HepG2 (cell line): ENCODE results near the gene HTR6. TPM values are rescaled to one million over a fixed set of nuclear protein-coding genes. Genes with fewer than 3 reads are reported as not detected.

Experiments used
- ATAC-seq: fragments of 200-7000 bp; cut with Tn5 transposase; 3 replicates; pipeline ENCODE4 v1.9.1; 2020; ENCODE audit warnings: mild to moderate bottlenecking, moderate library complexity
- BruUV-seq: library from RNA; stranded (reverse); fragments of 400-500 nt; replicated peaks from 2 replicates; lab custom pipeline; 2021; lab: Mats Ljungman, UMichigan
- CTCF ChIA-PET: fragments of 300-600 bp; formaldehyde crosslinking; extraction: SDS; loops from one replicate; lab custom pipeline; 2021; ENCODE audit warnings: low total read pairs, inconsistent platforms, low intra/inter-chr PET ratio; lab: Yijun Ruan, JAX
- POLR2A ChIA-PET: fragments of 350-600 bp; sonication (Branson Sonifier 250); formaldehyde crosslinking; loops from one replicate; lab custom pipeline; 2020; ENCODE audit warnings: antibody characterized with exemption, inconsistent platforms; lab: Yijun Ruan, JAX
- DNase-seq: peaks from one replicate; pipeline ENCODE4 v3.0.0-alpha.2; 2015; ENCODE audit warnings: low spot score
- FAIRE-seq: peaks from 3 replicates; lab custom pipeline; 2011; peaks lifted over from hg19 to GRCh38; lab: Jason Lieb, UNC
- H2AFZ ChIP-seq: one replicate; pipeline ENCODE4 v1.6.1; 2011; ENCODE audit warnings: low read length, inconsistent platforms
- H3K27ac ChIP-seq: fragments of 300-600 bp; 3 replicates; pipeline ENCODE4 v1.8.0; 2011; ENCODE audit warnings: mixed run types, mild to moderate bottlenecking, mixed read lengths, low read length, inconsistent platforms; ENCODE audit not compliant: insufficient read depth; ENCODE audit errors: extremely low read length
- H3K27me3 ChIP-seq, 2 experiments: fragments of 200-600 bp in 1 of 2; 2 replicates in 1 of 2; 3 replicates in 1 of 2; pipeline versions ENCODE4 v1.6.0 to v1.8.0; 2011; ENCODE audit warnings: low read length in 2 of 2, mild to moderate bottlenecking in 2 of 2, moderate library complexity in 2 of 2, inconsistent platforms in 1 of 2; ENCODE audit not compliant: insufficient read depth in 2 of 2, control insufficient read depth in 1 of 2
- H3K36me3 ChIP-seq, 2 experiments: fragments of 200-600 bp in 1 of 2; replicated peaks in 1 of 2; 2 replicates in 1 of 2; 3 replicates in 1 of 2; pipeline versions ENCODE4 v1.5.1 to v1.8.0; 2011; ENCODE audit warnings: low read length in 2 of 2, inconsistent platforms in 1 of 2; ENCODE audit not compliant: insufficient read depth in 2 of 2, control insufficient read depth in 1 of 2
- H3K4me1 ChIP-seq: 2 replicates; pipeline ENCODE4 v1.5.1; 2012; ENCODE audit warnings: low read length, inconsistent platforms; ENCODE audit not compliant: insufficient read depth
- H3K4me2 ChIP-seq: 2 replicates; pipeline ENCODE4 v1.6.0; 2011; ENCODE audit warnings: low read depth, low read length, inconsistent platforms
- H3K4me3 ChIP-seq, 3 experiments: fragments of 200-600 bp in 1 of 3; sonication (generic), shearing (Covaris generic) in 1 of 3; replicated peaks in 1 of 3; 2 replicates each; pipeline ENCODE4 v1.5.1; 2011 to 2016; ENCODE audit warnings: low read length in 3 of 3, inconsistent platforms in 2 of 3, low read depth in 2 of 3, mild to moderate bottlenecking in 2 of 3, control low read depth in 1 of 3, mixed read lengths in 1 of 3; ENCODE audit not compliant: insufficient read depth in 1 of 3
- H3K79me2 ChIP-seq: one replicate; pipeline ENCODE4 v1.6.1; 2011; ENCODE audit warnings: low read length, inconsistent platforms; ENCODE audit not compliant: insufficient read depth
- H3K9ac ChIP-seq: 2 replicates; pipeline ENCODE4 v1.6.0; 2011; ENCODE audit warnings: mild to moderate bottlenecking, low read depth, low read length, inconsistent platforms; ENCODE audit not compliant: insufficient read depth
- H3K9me3 ChIP-seq: 2 replicates; pipeline ENCODE4 v1.5.1; 2012; ENCODE audit warnings: mild to moderate bottlenecking, low read length
- H4K20me1 ChIP-seq: 2 replicates; pipeline ENCODE4 v1.6.0; 2011; ENCODE audit warnings: inconsistent platforms, mild to moderate bottlenecking, low read length, moderate library complexity; ENCODE audit not compliant: insufficient read depth
- ADNP ChIP-seq: sonication (generic); formaldehyde crosslinking; IDR thresholded peaks from 2 replicates; pipeline ENCODE4 v1.4.0; 2020; ENCODE audit warnings: missing genetic modification reagents
- BRCA1 ChIP-seq: sonication (generic); formaldehyde crosslinking; IDR thresholded peaks from 2 replicates; pipeline ENCODE4 v1.4.0; 2020; ENCODE audit warnings: missing genetic modification reagents
- FOXA1 ChIP-seq, 2 experiments: fragments of 450-650 bp in 1 of 2; sonication (generic) in 1 of 2; formaldehyde crosslinking in 1 of 2; IDR thresholded peaks; 2 replicates each; pipeline versions ENCODE4 v1.4.0 to v1.6.1; 2016 to 2020; ENCODE audit warnings: missing genetic modification reagents in 1 of 2
- HNF4A ChIP-seq: sonication (generic); formaldehyde crosslinking; IDR thresholded peaks from 2 replicates; pipeline ENCODE4 v1.4.0; 2020; ENCODE audit warnings: missing genetic modification reagents
- KDM6A ChIP-seq: IDR thresholded peaks from 2 replicates; pipeline ENCODE4 v1.6.1; 2016; ENCODE audit warnings: low read depth
- MYC ChIP-seq: sonication (generic); formaldehyde crosslinking; IDR thresholded peaks from 2 replicates; pipeline ENCODE4 v1.9.0; 2021; ENCODE audit warnings: missing genetic modification reagents, borderline replicate concordance
- MZF1 ChIP-seq: sonication (generic); formaldehyde crosslinking; IDR thresholded peaks from 2 replicates; pipeline ENCODE4 v1.8.1; 2023; ENCODE audit warnings: mild to moderate bottlenecking, missing genetic modification reagents, borderline replicate concordance
- SIN3B ChIP-seq: fragments of 150-350 bp; IDR thresholded peaks from 2 replicates; pipeline ENCODE4 v1.6.1; 2014; ENCODE audit warnings: low read length
- TEAD3 ChIP-seq: optimal IDR thresholded peaks from 2 replicates; pipeline ENCODE3; 2016; ENCODE audit warnings: borderline replicate concordance
- TIGD3 ChIP-seq: sonication (generic); formaldehyde crosslinking; IDR thresholded peaks from 2 replicates; pipeline ENCODE4 v1.5.1; 2020; ENCODE audit warnings: mild to moderate bottlenecking, missing genetic modification reagents, borderline replicate concordance
- UBTF ChIP-seq: sonication (generic); formaldehyde crosslinking; IDR thresholded peaks from 2 replicates; pipeline ENCODE4 v1.4.0; 2020; ENCODE audit warnings: mild to moderate bottlenecking, missing genetic modification reagents
- ZBTB20 ChIP-seq: sonication (generic); formaldehyde crosslinking; IDR thresholded peaks from 2 replicates; pipeline ENCODE4 v1.8.1; 2023; ENCODE audit warnings: missing genetic modification reagents, low read depth, mild to moderate bottlenecking, borderline replicate concordance
- ZNF18 ChIP-seq: sonication (generic); formaldehyde crosslinking; IDR thresholded peaks from 2 replicates; pipeline ENCODE4 v1.8.0; 2022; ENCODE audit warnings: mild to moderate bottlenecking, missing genetic modification reagents; ENCODE audit not compliant: insufficient replicate concordance
- ZNF263 ChIP-seq: sonication (generic); formaldehyde crosslinking; IDR thresholded peaks from 2 replicates; pipeline ENCODE4 v1.4.0; 2020; ENCODE audit warnings: missing genetic modification reagents
- ZNF543 ChIP-seq: sonication (generic); formaldehyde crosslinking; IDR thresholded peaks from 2 replicates; pipeline ENCODE4 v1.4.0; 2020; ENCODE audit warnings: mild to moderate bottlenecking, missing genetic modification reagents
- ZNF614 ChIP-seq: IDR thresholded peaks from 2 replicates; pipeline ENCODE4 v1.6.1; 2018; ENCODE audit warnings: missing biosample characterization, missing genetic modification reagents, inconsistent platforms, borderline replicate concordance
- ZNF629 ChIP-seq: sonication (generic); formaldehyde crosslinking; conservative IDR thresholded peaks from 2 replicates; pipeline ENCODE4 v1.5.0; 2020; ENCODE audit warnings: missing genetic modification reagents
- ZNF768 ChIP-seq: sonication (generic); formaldehyde crosslinking; IDR thresholded peaks from 2 replicates; pipeline ENCODE4 v1.4.0; 2020; ENCODE audit warnings: missing genetic modification reagents
- WGBS: methylation state at CpG from one replicate; pipeline ENCODE4 v1.1.6; 2017; ENCODE audit warnings: low lambda C conversion rate; 5-methylcytosine and 5-hydroxymethylcytosine counted together
- in situ Hi-C: cut with HindIII; loops from 2 replicates; pipeline ENCODE4 v1.10.0; 2017; ENCODE audit warnings: low pct_unique_long_range_greater_than_20kb; ENCODE audit not compliant: extremely low pct_ligation_motif_present
- intact Hi-C: fragments of 100-400 bp; cut with micrococcal nuclease; formaldehyde crosslinking; loops from one replicate; pipeline ENCODE4 v1.10.0; 2022; ENCODE audit not compliant: unreplicated experiment
- polyA plus RNA-seq, 8 experiments: library from polyadenylated mRNA; depleted of rRNA in 3 of 8; stranded (reverse) in 7 of 8; unstranded in 1 of 8; fragments of >200 nt; fragmentation: Illumina TruSeq in 4 of 8; extraction: Trizol in 4 of 8; gene quantifications; 2 replicates each; pipeline versions ENCODE4 v1.2.1 to v1.2.3, GENCODE V29; 2011 to 2016; ENCODE audit warnings: low read depth in 4 of 8, missing spikeins in 1 of 8, mixed read lengths in 1 of 8; ENCODE audit not compliant: insufficient read depth in 1 of 8
- total RNA-seq, 5 experiments: library from RNA; depleted of rRNA; stranded (reverse); fragments of >200 nt; fragmentation: Illumina TruSeq; extraction: Trizol; gene quantifications; 2 replicates each; pipeline ENCODE4 v1.2.3, GENCODE V29; 2016; ENCODE audit warnings: low read depth in 1 of 5

The HTR6 gene
- total and polyA plus RNA-seq, 2 of the 13 experiments (the other 11 are each of a cell fraction or from before 2014, with no cell fraction given) = 0.04 TPM; not detected in 1

GRCh38 chr1:19640363-19641316, 24.0 kb upstream of the HTR6 start:
- H3K79me2 ChIP-seq = no peaks in the 10 kb centered on the region
- H3K27ac ChIP-seq = peak overlapping the region; percentile 15
- intact Hi-C loops (loop anchor here (1.0 to 5.0 kb wide), 2 partner anchors 20 to 43 kb away; a partner anchor contains a TSS), in situ Hi-C loops (no loop called here)
- POLR2A ChIA-PET = interaction anchor here (0.6 to 2.4 kb wide), 2 partner anchors 12 to 21 kb away, joined by 3 to 9 read pairs; no protein-coding TSS in a partner anchor
- DNase-seq (peak; percentile 76), FAIRE-seq (no peak), ATAC-seq (peak; percentile 84)
- CTCF ChIA-PET = no interaction called here
- H3K9ac ChIP-seq = no peak overlapping the region; the same call in 1 of the 2 replicates
- H3K36me3 ChIP-seq = no peaks in the 10 kb centered on the region
- H3K4me1 ChIP-seq = peaks cover 49% of the 10 kb centered on the region
- BruUV-seq = no TSS peak
- H3K4me3 ChIP-seq = peak overlapping the region in 1 of 3 experiments; percentile 18; a peak in 2 of 6 replicates
- WGBS = 5% methylated on average over 8 of the region's 14 CpGs
- peaks cover 2 to 20% of the 10 kb centered on the region in 2 experiments; a peak in 3 of 5 replicates for H3K27me3 ChIP-seq
- no peaks in the 10 kb centered on the region for H3K9me3 ChIP-seq
- peak overlapping the region; percentile 50 for H3K4me2 ChIP-seq
- no peaks in the 10 kb centered on the region for H4K20me1 ChIP-seq
- H2AFZ ChIP-seq = no peak overlapping the region
- TF ChIP-seq MYC (CRISPR knock-in tag) = 0 out of 2 replicates have a peak, but pooled peaks have one; percentile 31
- 0 out of 2 replicates have a peak, but pooled peaks have one; percentile 7 for TF ChIP-seq KDM6A (CRISPR knock-in tag)
- peak; percentile 90 for TF ChIP-seq ADNP (CRISPR knock-in tag)
- no peak for TF ChIP-seq FOXA1 (IDR thresholded peaks at IDR 0.05)
- TF ChIP-seq FOXA1 (CRISPR knock-in tag; IDR thresholded peaks at IDR 0.05) = peak; percentile 36; the same call in 1 of the 2 replicates
- no peak for TF ChIP-seq SIN3B
- TF ChIP-seq MZF1 (CRISPR knock-in tag) = no peak
- TF ChIP-seq BRCA1 (CRISPR knock-in tag) = no peak
- TF ChIP-seq ZNF614 (CRISPR knock-in tag) = peak; percentile 45; the same call in 1 of the 2 replicates
- peak; percentile 76 for TF ChIP-seq ZNF263 (CRISPR knock-in tag)
- peak; percentile 28; the same call in 1 of the 2 replicates for TF ChIP-seq UBTF (CRISPR knock-in tag)
- TF ChIP-seq ZBTB20 (CRISPR knock-in tag) = peak; percentile 28; the same call in 1 of the 2 replicates
- TF ChIP-seq HNF4A (CRISPR knock-in tag) = peak; percentile 59
- peak; percentile 26; the same call in 1 of the 2 replicates for TF ChIP-seq ZNF768 (CRISPR knock-in tag)
- peak; percentile 84 for TF ChIP-seq TEAD3 (CRISPR knock-in tag)
- TF ChIP-seq ZNF18 (CRISPR knock-in tag) = peak; percentile 100
- TF ChIP-seq ZNF629 (CRISPR knock-in tag) = peak; percentile 99
- TF ChIP-seq TIGD3 = 0 out of 2 replicates have a peak, but pooled peaks have one; percentile 32
- TF ChIP-seq ZNF543 (CRISPR knock-in tag) = peak; percentile 99
